Bronchial epithelial cell (primary cell): ENCODE measurements around the gene WDR87. TPM values are rescaled to one million over a fixed set of nuclear protein-coding genes. Genes with fewer than 3 reads are reported as not detected.

Experiments used
- DNase-seq: peaks from one replicate; pipeline ENCODE4 v3.0.0-alpha.2; 2010; ENCODE audit warnings: low read depth
- FAIRE-seq: peaks from 2 replicates; lab custom pipeline; 2011; peaks lifted over from hg19 to GRCh38; lab: Jason Lieb, UNC
- H3K27me3 ChIP-seq: 2 replicates; pipeline ENCODE4 v1.5.1; 2011; ENCODE audit warnings: low read length; ENCODE audit not compliant: control insufficient read depth, insufficient read depth
- H3K36me3 ChIP-seq: 2 replicates; pipeline ENCODE4 v1.5.1; 2011; ENCODE audit warnings: low read length; ENCODE audit not compliant: control insufficient read depth, insufficient read depth
- H3K4me3 ChIP-seq: 2 replicates; pipeline ENCODE4 v1.5.1; 2011; ENCODE audit warnings: mild to moderate bottlenecking, low read depth, low read length, control low read depth
- CTCF ChIP-seq: IDR thresholded peaks from 2 replicates; pipeline ENCODE4 v1.5.1; 2011; ENCODE audit warnings: mild to moderate bottlenecking, moderate library complexity, low read length, control low read depth, inconsistent platforms; ENCODE audit not compliant: insufficient read depth, severe bottlenecking
- total RNA-seq: library from RNA; depleted of rRNA; stranded (reverse); fragments of >200 nt; gene quantifications from 2 replicates; pipeline ENCODE4 v1.2.1, GENCODE V29; 2014

The WDR87 gene
- total RNA-seq, 1 donor from 2014 or later: not detected

GRCh38 chr19:37942516-37942902, 36.1 kb upstream of the WDR87 start:
- no peak for TF ChIP-seq CTCF
- no peaks in the 10 kb centered on the region for H3K36me3 ChIP-seq
- H3K27me3 ChIP-seq: no peaks in the 10 kb centered on the region
- H3K4me3 ChIP-seq: no peak overlapping the region
- FAIRE-seq: no peak
- no peak for DNase-seq

GRCh38 chr19:37941782-37942515, 35.6 kb upstream of the WDR87 start:
- Histone ChIP-seq H3K4me3 (no peak overlapping the region), H3K36me3 (no peaks in the 10 kb centered on the region), H3K27me3 (no peaks in the 10 kb centered on the region)
- DNase-seq: no peak
- no peak for TF ChIP-seq CTCF
- no peak for FAIRE-seq

- no peak for TF ChIP-seq CTCF
- Histone ChIP-seq H3K4me3 (no peak overlapping the region), H3K36me3 (no peaks in the 10 kb centered on the region), H3K27me3 (no peaks in the 10 kb centered on the region)
- FAIRE-seq: no peak
- DNase-seq: no peak
Observed at GRCh38 chr19:37938353-37938752, 32.0 kb upstream of the WDR87 start.

- H3K27me3 ChIP-seq: no peaks in the 10 kb centered on the region
- no peak for FAIRE-seq
- no peak overlapping the region for H3K4me3 ChIP-seq
- no peak for TF ChIP-seq CTCF
- no peaks in the 10 kb centered on the region for H3K36me3 ChIP-seq
- DNase-seq: no peak
Observed at GRCh38 chr19:37936886-37937285, 30.5 kb upstream of the WDR87 start.

GRCh38 chr19:37936166-37936565, 29.8 kb upstream of the WDR87 start:
- Histone ChIP-seq H3K27me3 (no peaks in the 10 kb centered on the region), H3K36me3 (no peaks in the 10 kb centered on the region), H3K4me3 (no peak overlapping the region)
- FAIRE-seq (no peak), DNase-seq (no peak)
- no peak for TF ChIP-seq CTCF

- FAIRE-seq (no peak), DNase-seq (no peak)
- no peaks in the 10 kb centered on the region for H3K36me3 ChIP-seq
- no peaks in the 10 kb centered on the region for H3K27me3 ChIP-seq
- H3K4me3 ChIP-seq: no peak overlapping the region
- TF ChIP-seq CTCF: no peak
Observed at GRCh38 chr19:37935341-37935740, 28.9 kb upstream of the WDR87 start.
